ENCODE data around the gene HDAC4. TPM values are rescaled to one million over a fixed set of nuclear protein-coding genes. Genes with fewer than 3 reads are reported as not detected.

HDAC4 gene
- total RNA-seq, 1 donor from 2014 or later, result 34.4 TPM

GRCh38 chr2:239399921-239400595 is 762 bp downstream of the HDAC4 start:
- DNase-seq (ENCODE audit: low spot score), result peak; percentile 67
- intact Hi-C loops (cut with DNase I), result loop anchor here (2.0 to 5.0 kb wide), 3 partner anchors 71 to 173 kb away; no protein-coding TSS in a partner anchor

- intact Hi-C loops (cut with DNase I), result loop anchor here (5.0 kb wide), 2 partner anchors 87 to 172 kb away; no protein-coding TSS in a partner anchor
- DNase-seq (ENCODE audit: low spot score), result peak; percentile 63
Measured at GRCh38 chr2:239399433-239399920, 1.3 kb downstream of the HDAC4 start.

GRCh38 chr2:239398521-239398921 is 2.3 kb downstream of the HDAC4 start:
- intact Hi-C loops (cut with DNase I), result loop anchor here (5.0 kb wide), 2 partner anchors 86 to 171 kb away; no protein-coding TSS in a partner anchor
- DNase-seq (ENCODE audit: low spot score), result peak; percentile 72

GRCh38 chr2:239397931-239398471 is 2.8 kb downstream of the HDAC4 start:
- peak; percentile 35 for DNase-seq (ENCODE audit: low spot score)
- intact Hi-C loops (cut with DNase I), result loop anchor here (5.0 kb wide), 2 partner anchors 86 to 171 kb away; no protein-coding TSS in a partner anchor

- peak; percentile 71 for DNase-seq (ENCODE audit: low spot score)
- intact Hi-C loops (cut with DNase I), result loop anchor here (5.0 kb wide), 2 partner anchors 85 to 170 kb away; no protein-coding TSS in a partner anchor
Measured at GRCh38 chr2:239396881-239397681, 3.7 kb downstream of the HDAC4 start.

GRCh38 chr2:239395524-239395923 is 5.3 kb downstream of the HDAC4 start:
- DNase-seq (ENCODE audit: low spot score), result peak; percentile 70
- intact Hi-C loops (cut with DNase I), result loop anchor here (5.0 kb wide), 2 partner anchors 83 to 168 kb away; no protein-coding TSS in a partner anchor

- intact Hi-C loops (cut with DNase I), result loop anchor here (5.0 kb wide), 2 partner anchors 83 to 168 kb away; no protein-coding TSS in a partner anchor
- peak; percentile 51 for DNase-seq (ENCODE audit: low spot score)
Measured at GRCh38 chr2:239394978-239395377, 5.8 kb downstream of the HDAC4 start.

GRCh38 chr2:239394346-239394945 is 6.4 kb downstream of the HDAC4 start:
- intact Hi-C loops (cut with DNase I), result no loop called here
- peak; percentile 60 for DNase-seq (ENCODE audit: low spot score)

- intact Hi-C loops (cut with DNase I), result no loop called here
- DNase-seq (ENCODE audit: low spot score), result no peak
Measured at GRCh38 chr2:239393941-239394340, 6.9 kb downstream of the HDAC4 start.

- intact Hi-C loops (cut with DNase I), result no loop called here
- peak; percentile 79 for DNase-seq (ENCODE audit: low spot score)
Measured at GRCh38 chr2:239393388-239393940, 7.4 kb downstream of the HDAC4 start.

GRCh38 chr2:239392688-239393387 is 8.0 kb downstream of the HDAC4 start:
- intact Hi-C loops (cut with DNase I), result no loop called here
- peak; percentile 26 for DNase-seq (ENCODE audit: low spot score)

- DNase-seq (ENCODE audit: low spot score), result no peak
- intact Hi-C loops (cut with DNase I), result no loop called here
Measured at GRCh38 chr2:239392072-239392357, 8.8 kb downstream of the HDAC4 start.

- peak; percentile 46 for DNase-seq (ENCODE audit: low spot score)
- intact Hi-C loops (cut with DNase I), result no loop called here
Measured at GRCh38 chr2:239391286-239392071, 9.3 kb downstream of the HDAC4 start.

- intact Hi-C loops (cut with DNase I), result no loop called here
- DNase-seq (ENCODE audit: low spot score), result peak; percentile 63
Measured at GRCh38 chr2:239390546-239391285, 10.1 kb downstream of the HDAC4 start.

- intact Hi-C loops (cut with DNase I), result no loop called here
- no peak for DNase-seq (ENCODE audit: low spot score)
Measured at GRCh38 chr2:239389414-239390329, 11.1 kb downstream of the HDAC4 start.
